ENCODE data around the gene SLC25A44.
A peak's percentile ranks its signal among the peaks of the same experiment; 100 is the strongest.
"Not testable (repeated sequence)": the region's sequence is repeated elsewhere in the genome, so short reads cannot be mapped to it uniquely, and the experiment has no call there.

The SLC25A44 gene

GRCh38 chr1:156203331-156203730, 9.4 kb downstream of the SLC25A44 start:
- H3K36me3 ChIP-seq (ENCODE audit: insufficient read depth, low read length), result peaks cover 25% of the 10 kb centered on the region; the same call in 1 of the 2 replicates
- no peaks in the 10 kb centered on the region for H3K9me3 ChIP-seq (ENCODE audit: control insufficient read depth, insufficient read depth, low read length)
- 0 out of 2 replicates have a peak, but pooled peaks cover 4% of the 10 kb centered on the region for H3K4me1 ChIP-seq (ENCODE audit: insufficient read depth, low read length)

DNA sequence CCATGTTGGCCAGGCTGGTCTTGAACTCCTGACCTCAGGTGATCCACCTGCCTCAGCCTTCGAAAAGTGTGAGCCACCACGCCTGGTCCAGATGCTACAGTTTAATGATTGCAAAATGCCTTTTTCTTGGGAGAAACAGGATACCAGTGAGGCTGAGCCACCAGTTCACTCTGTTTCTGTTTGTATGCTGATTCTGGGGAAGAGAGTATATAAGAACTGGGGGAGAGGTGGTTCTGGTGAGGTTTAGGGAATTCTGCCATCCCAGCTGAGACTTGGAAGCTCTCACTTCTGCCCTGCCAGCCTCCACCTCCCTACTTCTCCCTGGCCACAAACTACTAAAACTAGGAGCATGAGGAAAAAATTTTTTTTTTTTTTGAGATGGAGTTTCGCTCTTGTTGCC, 10.8 kb downstream of the SLC25A44 start:
- Histone ChIP-seq H3K9me3 (ENCODE audit: control insufficient read depth, insufficient read depth, low read length) (no peaks in the 10 kb centered on the region), H3K4me1 (ENCODE audit: insufficient read depth, low read length) (peaks cover 4% of the 10 kb centered on the region; the same call in 1 of the 2 replicates), H3K36me3 (ENCODE audit: insufficient read depth, low read length) (peaks cover 28% of the 10 kb centered on the region; the same call in 1 of the 2 replicates), H3K9ac (ENCODE audit: low read depth, low read length) (no peak overlapping the region)

More at GRCh38 chr1:156203331-156203730, 9.4 kb downstream of the SLC25A44 start:
- H3K9ac ChIP-seq (ENCODE audit: low read depth, low read length), result no peak overlapping the region

GRCh38 chr1:156211243-156211642, 17.3 kb downstream of the SLC25A44 start:
- Histone ChIP-seq H3K36me3 (ENCODE audit: insufficient read depth, low read length) (peaks cover 9% of the 10 kb centered on the region; the same call in 1 of the 2 replicates), H3K9ac (ENCODE audit: low read depth, low read length) (no peak overlapping the region), H3K9me3 (ENCODE audit: control insufficient read depth, insufficient read depth, low read length) (no peaks in the 10 kb centered on the region), H3K4me1 (ENCODE audit: insufficient read depth, low read length) (peaks cover 8% of the 10 kb centered on the region)

DNA sequence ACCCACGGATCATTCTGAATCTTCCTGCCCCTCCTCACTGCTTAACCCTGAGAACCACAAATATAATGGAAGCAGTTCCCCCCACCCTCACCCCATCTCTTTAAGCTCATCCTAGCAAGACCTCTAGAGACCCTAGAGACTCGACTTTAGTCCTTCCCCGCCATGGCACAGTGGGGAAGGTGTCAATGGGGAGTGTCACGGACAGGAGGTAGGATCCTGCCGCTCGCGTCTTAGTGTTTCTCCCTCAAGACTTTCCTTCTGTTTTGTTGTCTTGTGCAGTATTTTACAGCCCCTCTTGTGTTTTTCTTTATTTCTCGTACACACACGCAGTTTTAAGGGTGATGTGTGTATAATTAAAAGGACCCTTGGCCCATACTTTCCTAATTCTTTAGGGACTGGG, 18.2 kb downstream of the SLC25A44 start:
- no peaks in the 10 kb centered on the region for H3K9me3 ChIP-seq (ENCODE audit: control insufficient read depth, insufficient read depth, low read length)
- H3K9ac ChIP-seq (ENCODE audit: low read depth, low read length), result peak overlapping the region; percentile 87
- peaks cover 9% of the 10 kb centered on the region; the same call in 1 of the 2 replicates for H3K36me3 ChIP-seq (ENCODE audit: insufficient read depth, low read length)
- peaks cover 8% of the 10 kb centered on the region for H3K4me1 ChIP-seq (ENCODE audit: insufficient read depth, low read length)

GRCh38 chr1:156212833-156213643, 19.1 kb downstream of the SLC25A44 start, which contains the start of gene PMF1:
Gene PMF1, plus strand, starts transcription at chr1:156213007. Its CDS starts 9 bp downstream, at chr1:156213016.
- H3K4me1 ChIP-seq (ENCODE audit: insufficient read depth, low read length), result peaks cover 4% of the 10 kb centered on the region
- peak within 1 kb of the TSS; percentile 87 for H3K9ac ChIP-seq (ENCODE audit: low read depth, low read length)
- no peaks in the 10 kb centered on the region for H3K9me3 ChIP-seq (ENCODE audit: control insufficient read depth, insufficient read depth, low read length)
- H3K36me3 ChIP-seq (ENCODE audit: insufficient read depth, low read length), result peaks cover 6% of the 10 kb centered on the region; the same call in 1 of the 2 replicates

DNA sequence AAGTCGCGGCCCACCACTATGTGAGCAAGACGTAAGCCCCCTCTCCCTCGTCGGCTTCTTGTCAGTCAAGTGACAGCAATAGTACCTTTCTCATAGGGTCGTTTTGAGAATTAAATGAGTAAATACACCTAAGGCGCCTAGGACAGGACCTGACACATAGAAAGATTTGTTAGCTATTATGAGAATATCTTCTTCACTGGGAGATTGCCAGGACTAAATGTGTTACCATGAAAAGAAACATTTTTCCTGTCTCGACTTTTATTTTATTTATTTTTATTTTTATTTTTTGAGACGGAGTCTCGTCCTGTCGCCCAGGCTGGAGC, 19.7 kb downstream of the SLC25A44 start:
- peaks cover 4% of the 10 kb centered on the region for H3K4me1 ChIP-seq (ENCODE audit: insufficient read depth, low read length)
- H3K9me3 ChIP-seq (ENCODE audit: control insufficient read depth, insufficient read depth, low read length), result no peaks in the 10 kb centered on the region
- peak overlapping the region; percentile 87 for H3K9ac ChIP-seq (ENCODE audit: low read depth, low read length)
- H3K36me3 ChIP-seq (ENCODE audit: insufficient read depth, low read length), result peaks cover under 1% of the 10 kb centered on the region; the same call in 1 of the 2 replicates

DNA sequence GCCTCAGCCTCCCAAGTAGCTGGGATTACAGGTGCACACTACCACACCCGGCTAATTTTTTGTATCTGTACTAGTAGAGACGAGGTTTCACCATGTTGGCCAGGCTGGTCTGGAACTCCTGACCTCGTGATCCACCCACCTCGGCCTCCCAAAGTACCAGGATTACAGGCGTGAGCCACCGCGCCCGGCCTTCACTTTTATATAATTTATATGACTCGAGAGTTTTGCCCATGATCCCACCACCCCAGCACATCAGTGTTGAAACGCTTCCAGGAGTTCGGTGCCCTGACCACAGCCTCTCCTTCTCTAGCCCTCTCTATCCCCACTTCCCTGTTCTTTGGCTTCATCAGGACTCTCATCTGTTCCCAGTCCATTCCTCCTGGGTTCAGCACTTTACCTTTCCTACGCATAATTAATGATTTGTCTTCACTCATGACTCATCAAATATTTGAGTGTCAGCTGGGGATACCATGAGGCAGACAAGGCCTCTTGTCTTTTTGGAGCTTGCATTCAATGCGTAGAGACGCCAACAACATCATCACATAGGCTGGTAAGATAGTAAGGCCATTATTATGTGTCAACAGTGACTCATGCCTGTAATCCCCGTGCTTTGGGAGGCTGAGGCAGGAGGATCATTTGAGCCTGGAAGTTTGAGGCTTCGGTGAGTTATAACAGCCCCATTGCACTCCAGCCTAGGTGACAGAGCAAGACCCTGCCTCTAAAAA, 20.3 kb downstream of the SLC25A44 start:
- no peaks in the 10 kb centered on the region; the same call in 1 of the 2 replicates for H3K36me3 ChIP-seq (ENCODE audit: insufficient read depth, low read length)
- H3K9ac ChIP-seq (ENCODE audit: low read depth, low read length), result no peak overlapping the region; the same call in 1 of the 2 replicates
- peaks cover 4% of the 10 kb centered on the region; the same call in 1 of the 2 replicates for H3K4me1 ChIP-seq (ENCODE audit: insufficient read depth, low read length)
- H3K9me3 ChIP-seq (ENCODE audit: control insufficient read depth, insufficient read depth, low read length), result no peaks in the 10 kb centered on the region

DNA sequence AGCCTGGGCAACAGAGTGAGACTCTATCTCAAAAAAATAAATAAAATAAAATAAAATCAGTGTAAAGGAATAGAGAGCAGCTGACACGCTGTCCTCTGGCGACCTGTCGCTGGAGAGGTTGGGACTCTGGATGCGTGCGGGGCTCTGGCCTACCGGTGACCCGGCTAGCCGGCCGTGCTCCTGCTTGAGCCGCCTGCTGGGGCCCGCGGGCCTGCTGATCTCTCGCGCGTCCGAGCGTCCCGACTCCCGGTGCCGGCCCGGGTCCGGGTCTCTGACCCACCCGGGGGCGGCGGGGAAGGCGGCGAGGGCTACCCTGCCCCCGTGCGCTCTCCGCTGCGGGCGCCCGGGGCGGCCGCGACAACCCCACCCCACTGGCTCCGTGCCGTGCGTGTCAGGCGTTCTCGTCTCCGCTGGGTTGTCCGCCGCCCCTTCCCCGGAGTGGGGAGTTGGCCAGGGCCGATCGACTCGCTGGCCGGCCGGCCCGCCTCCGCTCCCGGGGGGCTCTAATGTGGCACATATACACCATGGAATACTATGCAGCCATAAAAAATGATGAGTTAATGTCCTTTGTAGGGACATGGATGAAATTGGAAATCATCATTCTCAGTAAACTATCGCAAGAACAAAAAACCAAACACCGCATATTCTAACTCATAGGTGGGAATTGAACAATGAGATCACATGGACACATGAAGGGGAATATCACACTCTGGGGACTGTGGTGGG, 22.6 kb downstream of the SLC25A44 start:
- not testable (repeated sequence) for H3K36me3 ChIP-seq (ENCODE audit: insufficient read depth, low read length); H3K4me1 ChIP-seq (ENCODE audit: insufficient read depth, low read length); H3K9ac ChIP-seq (ENCODE audit: low read depth, low read length); H3K9me3 ChIP-seq (ENCODE audit: control insufficient read depth, insufficient read depth, low read length)

DNA sequence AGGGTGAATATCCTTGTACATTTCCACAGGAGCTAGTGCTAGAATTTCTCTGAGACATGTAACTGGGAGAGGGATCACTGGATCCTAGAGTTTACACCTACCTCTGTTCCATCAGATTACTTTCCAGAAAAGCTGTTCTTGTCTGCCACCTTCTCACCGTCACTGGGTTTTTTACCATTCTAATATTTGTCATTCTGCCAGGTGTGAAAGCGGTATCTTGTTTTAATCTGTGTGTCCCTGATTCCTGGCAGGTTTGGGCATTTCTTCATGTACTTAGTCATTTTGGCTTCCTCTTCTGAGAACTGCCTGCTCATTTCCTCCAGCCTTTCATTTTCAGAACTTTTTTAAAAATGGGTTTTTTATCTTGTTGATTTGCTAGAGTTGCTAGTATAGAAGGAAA, 24.0 kb downstream of the SLC25A44 start:
- no peaks in the 10 kb centered on the region for H3K9me3 ChIP-seq (ENCODE audit: control insufficient read depth, insufficient read depth, low read length)
- no peak overlapping the region for H3K9ac ChIP-seq (ENCODE audit: low read depth, low read length)
- peaks cover 4% of the 10 kb centered on the region; the same call in 1 of the 2 replicates for H3K4me1 ChIP-seq (ENCODE audit: insufficient read depth, low read length)
- no peaks in the 10 kb centered on the region; the same call in 1 of the 2 replicates for H3K36me3 ChIP-seq (ENCODE audit: insufficient read depth, low read length)

DNA sequence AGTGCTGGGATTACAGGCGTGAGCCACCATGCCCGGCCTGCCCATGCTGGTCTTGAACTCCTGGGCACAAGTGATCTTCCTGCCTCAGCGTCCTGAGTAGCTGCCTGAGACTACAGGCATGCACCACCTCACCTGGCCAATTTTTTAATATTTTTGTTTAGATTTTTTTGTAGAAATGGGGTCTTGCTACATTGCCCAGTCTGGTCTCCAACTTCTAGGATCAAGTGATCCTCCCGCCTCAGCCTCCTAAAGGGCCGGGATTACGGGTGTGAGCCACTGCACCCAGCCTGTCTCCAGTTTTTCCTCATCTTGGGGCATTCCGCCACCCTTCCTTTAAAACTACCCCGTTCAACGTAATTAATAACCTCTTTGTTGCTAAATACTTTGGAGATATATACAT, 26.3 kb downstream of the SLC25A44 start:
- Histone ChIP-seq H3K9ac (ENCODE audit: low read depth, low read length) (no peak overlapping the region), H3K36me3 (ENCODE audit: insufficient read depth, low read length) (no peaks in the 10 kb centered on the region; the same call in 1 of the 2 replicates), H3K9me3 (ENCODE audit: control insufficient read depth, insufficient read depth, low read length) (no peaks in the 10 kb centered on the region), H3K4me1 (ENCODE audit: insufficient read depth, low read length) (no peaks in the 10 kb centered on the region)

GRCh38 chr1:156221986-156222692, 28.2 kb downstream of the SLC25A44 start:
- no peaks in the 10 kb centered on the region for H3K9me3 ChIP-seq (ENCODE audit: control insufficient read depth, insufficient read depth, low read length)
- H3K4me1 ChIP-seq (ENCODE audit: insufficient read depth, low read length), result no peaks in the 10 kb centered on the region
- no peak overlapping the region for H3K9ac ChIP-seq (ENCODE audit: low read depth, low read length)
- peaks cover 5% of the 10 kb centered on the region; the same call in 1 of the 2 replicates for H3K36me3 ChIP-seq (ENCODE audit: insufficient read depth, low read length)

DNA sequence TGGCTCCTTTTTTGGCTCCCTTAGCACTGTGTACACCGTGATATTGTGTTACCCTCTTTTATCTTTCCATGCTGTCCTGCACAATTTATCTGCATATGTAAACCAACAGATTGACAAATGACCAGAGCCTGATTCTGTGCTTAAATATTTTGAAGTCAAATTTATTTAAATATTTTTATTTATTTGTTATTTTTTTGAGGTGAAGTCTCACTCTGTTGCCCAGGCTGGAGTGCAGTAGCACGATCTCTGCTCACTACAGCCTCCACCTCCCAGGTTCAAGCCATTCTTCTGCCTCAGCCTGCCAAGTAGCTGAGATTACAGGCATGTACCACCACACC, 31.7 kb downstream of the SLC25A44 start:
- Histone ChIP-seq H3K9ac (ENCODE audit: low read depth, low read length) (no peak overlapping the region), H3K4me1 (ENCODE audit: insufficient read depth, low read length) (no peaks in the 10 kb centered on the region), H3K36me3 (ENCODE audit: insufficient read depth, low read length) (peaks cover 5% of the 10 kb centered on the region; the same call in 1 of the 2 replicates), H3K9me3 (ENCODE audit: control insufficient read depth, insufficient read depth, low read length) (no peaks in the 10 kb centered on the region)

DNA sequence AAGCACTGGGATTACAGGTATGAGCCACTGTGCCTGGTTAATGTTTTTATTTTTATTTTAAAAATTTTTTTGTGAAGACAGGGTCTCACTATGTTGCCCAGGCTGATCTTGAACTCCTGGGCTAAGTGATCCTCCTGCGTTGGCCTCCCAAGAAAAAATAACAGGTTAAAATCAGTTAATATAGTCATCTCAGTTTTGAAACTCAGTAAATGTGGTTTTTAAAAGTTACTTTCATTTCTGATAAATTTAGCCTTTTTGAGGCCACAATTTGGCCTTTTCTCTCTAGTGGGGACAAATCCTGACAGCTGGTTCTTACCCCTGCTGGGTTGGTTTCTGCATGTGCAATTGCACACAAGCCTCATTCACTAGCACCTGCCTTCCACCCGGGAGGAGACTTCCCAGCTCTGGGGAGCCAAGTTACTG, 32.2 kb downstream of the SLC25A44 start:
- Histone ChIP-seq H3K9me3 (ENCODE audit: control insufficient read depth, insufficient read depth, low read length) (no peaks in the 10 kb centered on the region), H3K36me3 (ENCODE audit: insufficient read depth, low read length) (peaks cover 5% of the 10 kb centered on the region; the same call in 1 of the 2 replicates), H3K4me1 (ENCODE audit: insufficient read depth, low read length) (no peaks in the 10 kb centered on the region), H3K9ac (ENCODE audit: low read depth, low read length) (no peak overlapping the region)

Data from ES-I3 (cell line).